Measurements from ENCODE around the gene DELE1. TPM values are rescaled to one million over a fixed set of nuclear protein-coding genes. Genes with fewer than 3 reads are reported as not detected.

The DELE1 gene
- total RNA-seq, 1 donor = 34.1 TPM

GRCh38 chr5:141876628-141877355, 46.9 kb upstream of the DELE1 start:
- H3K4me3 ChIP-seq (ENCODE audit: low read depth, low read length) = no peak overlapping the region
- TF ChIP-seq CTCF (IDR thresholded peaks at IDR 0.05; ENCODE audit: insufficient read depth, low read depth, low read length) = no peak
- DNase-seq (ENCODE audit: low read depth) = no peak

DNA sequence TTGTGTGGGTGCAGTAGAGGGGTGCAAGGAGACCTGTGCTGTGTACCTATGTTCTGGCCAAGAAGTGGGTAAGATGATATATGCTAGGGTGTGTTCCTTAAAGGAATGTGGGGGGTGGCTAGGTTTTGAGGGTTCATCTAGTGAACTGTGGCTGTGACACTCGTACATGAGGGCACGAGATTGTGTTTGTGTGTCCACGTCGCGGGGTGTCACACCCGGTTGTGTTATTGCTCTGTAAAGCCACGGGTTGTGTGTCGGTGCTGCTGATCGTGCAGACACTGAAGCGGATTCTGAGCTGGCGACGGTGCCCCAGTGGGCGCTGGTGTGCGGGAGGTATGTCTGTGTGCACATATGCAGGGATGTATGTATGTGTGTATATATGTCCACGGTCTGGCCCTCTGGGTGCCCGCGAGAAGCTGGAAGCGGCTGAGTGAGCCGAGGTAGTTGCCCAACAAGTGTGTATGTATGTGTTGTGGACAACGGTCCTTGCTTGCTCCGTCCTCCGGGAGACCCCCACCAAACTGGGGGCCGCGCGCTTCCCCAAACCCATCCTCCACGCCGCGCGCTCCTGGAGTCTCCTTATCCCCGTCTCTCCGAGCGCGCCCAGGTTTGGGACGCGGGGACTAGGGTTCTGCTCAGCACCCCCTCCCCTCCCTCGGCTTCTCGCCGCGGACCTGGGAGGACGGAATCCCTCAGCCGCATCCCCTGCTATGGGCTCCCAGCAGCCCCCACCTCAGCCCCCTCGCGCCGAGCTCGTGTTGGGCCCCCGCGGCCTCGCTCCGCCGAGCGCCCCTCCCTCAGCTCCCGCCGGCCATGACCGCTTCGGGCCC, 46.1 kb upstream of the DELE1 start:
- H3K4me3 ChIP-seq (ENCODE audit: low read depth, low read length) = peak overlapping the region; percentile 52
- peak; percentile 6 for DNase-seq (ENCODE audit: low read depth)
- TF ChIP-seq CTCF (IDR thresholded peaks at IDR 0.05; ENCODE audit: insufficient read depth, low read depth, low read length) = no peak

DNA sequence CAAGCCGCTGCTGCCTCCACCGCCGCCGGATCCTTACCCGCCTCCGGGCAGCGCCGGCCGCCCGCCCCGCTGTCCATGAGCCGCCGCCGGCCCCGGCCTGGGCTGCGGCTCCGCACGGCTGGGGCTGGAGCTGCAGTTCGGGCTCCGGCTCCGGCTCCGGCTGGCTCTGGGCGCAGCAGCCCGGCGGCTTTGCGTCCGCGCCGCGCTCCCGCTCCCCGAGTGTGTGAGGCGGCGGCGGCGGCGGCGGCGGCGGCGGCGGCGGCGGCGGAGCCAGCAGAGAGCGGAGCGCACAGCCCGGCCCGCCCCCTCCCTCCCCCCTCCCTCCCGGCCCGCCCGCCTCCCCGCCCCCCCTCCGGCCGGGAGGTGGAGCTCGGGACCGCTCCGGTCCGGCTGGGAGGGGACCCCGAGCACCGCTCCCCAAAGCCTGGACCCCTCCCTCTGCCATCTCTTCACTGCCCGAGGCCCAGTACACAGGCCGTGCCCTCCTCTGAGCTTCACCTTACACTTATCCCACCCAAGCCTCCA, 45.4 kb upstream of the DELE1 start, which contains the start of gene PCDH1:
Gene PCDH1 (minus strand): TSS at position 225 of the 525 bp plus-strand sequence. CDS start 148 bp downstream, at position 77.
- no peak for TF ChIP-seq CTCF (IDR thresholded peaks at IDR 0.05; ENCODE audit: insufficient read depth, low read depth, low read length)
- H3K4me3 ChIP-seq (ENCODE audit: low read depth, low read length) = peak within 1 kb of the TSS; percentile 52
- peak; percentile 36 for DNase-seq (ENCODE audit: low read depth)

- peak overlapping the region; percentile 44 for H3K4me3 ChIP-seq (ENCODE audit: low read depth, low read length)
- peak; percentile 98 for TF ChIP-seq CTCF (IDR thresholded peaks at IDR 0.05; ENCODE audit: insufficient read depth, low read depth, low read length)
- DNase-seq (ENCODE audit: low read depth) = peak; percentile 85
Measured at GRCh38 chr5:141878711-141879425, 44.8 kb upstream of the DELE1 start.

DNA sequence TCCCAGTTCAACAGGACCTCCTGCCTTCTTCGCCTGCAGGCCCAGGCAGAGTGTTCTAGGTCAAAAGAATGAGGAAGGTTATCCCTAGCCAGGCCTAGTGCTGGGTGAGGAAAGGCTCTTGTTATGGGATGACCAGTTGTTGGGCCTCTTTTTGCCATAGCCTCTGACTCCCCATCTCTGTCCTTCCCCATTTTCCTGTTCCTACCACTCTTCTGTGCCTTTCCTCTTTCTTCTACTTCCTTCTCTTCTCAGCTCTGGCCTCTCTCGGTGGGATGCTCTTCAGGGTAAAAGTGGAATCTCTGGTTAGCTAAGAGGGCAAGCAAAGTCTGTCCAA, 44.3 kb upstream of the DELE1 start:
- no peak for DNase-seq (ENCODE audit: low read depth)
- no peak for TF ChIP-seq CTCF (IDR thresholded peaks at IDR 0.05; ENCODE audit: insufficient read depth, low read depth, low read length)
- H3K4me3 ChIP-seq (ENCODE audit: low read depth, low read length) = no peak overlapping the region

DNA sequence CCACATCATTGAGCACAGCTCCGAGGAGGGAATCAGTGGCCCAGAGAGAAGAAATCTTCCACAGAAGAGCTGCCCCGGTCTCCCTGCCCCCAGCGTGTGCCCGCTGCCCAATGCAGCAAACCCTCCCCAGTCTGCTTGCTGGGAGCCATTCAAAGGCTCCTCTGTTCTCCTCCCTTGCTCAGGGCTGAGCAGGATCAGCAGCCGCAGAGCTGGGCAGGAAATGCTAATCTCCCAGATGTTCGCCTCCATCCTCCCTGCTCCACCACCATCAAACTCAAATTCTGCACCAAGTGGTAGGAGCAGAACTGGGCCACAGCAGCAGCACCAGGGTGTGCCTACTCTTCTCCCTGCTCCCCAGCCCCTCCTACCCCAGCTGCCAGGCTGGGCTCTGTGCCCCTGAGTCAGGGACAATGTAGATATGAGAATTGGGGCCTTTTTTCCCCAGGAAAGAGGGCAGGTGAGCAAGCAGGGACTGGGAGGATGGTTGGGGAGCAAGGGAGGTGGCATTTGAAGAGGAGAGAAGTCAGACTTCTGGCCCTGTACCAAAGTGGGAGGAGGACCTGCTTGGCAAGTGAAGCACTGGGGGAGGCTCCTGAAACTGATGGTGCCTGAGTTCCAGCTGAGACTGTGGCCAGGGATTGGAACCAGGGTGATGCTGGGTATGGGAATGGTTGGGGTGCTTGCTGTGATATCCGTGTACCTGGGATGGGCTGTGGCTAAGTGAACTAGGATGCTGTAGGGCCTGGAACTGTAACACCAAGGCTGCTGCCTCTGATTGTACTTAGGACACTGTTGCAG, 43.5 kb upstream of the DELE1 start:
- DNase-seq (ENCODE audit: low read depth) = no peak
- TF ChIP-seq CTCF (IDR thresholded peaks at IDR 0.05; ENCODE audit: insufficient read depth, low read depth, low read length) = no peak

More for the DNA sequence above, 43.5 kb upstream of the DELE1 start:
- no peak overlapping the region for H3K4me3 ChIP-seq (ENCODE audit: low read depth, low read length)
